Measurements from ENCODE around the gene AGAP1. TPM values are rescaled to one million over a fixed set of nuclear protein-coding genes. Genes with fewer than 3 reads are reported as not detected.

The AGAP1 gene
- total and polyA plus RNA-seq, 2 donors (not counting 3 experiments of a cell fraction or from before 2014, with no cell fraction given): 10.2 to 20.9 TPM

- dilution Hi-C loops (cut with MboI; ENCODE audit: extremely low pct_ligation_motif_present, low sequenced_read_pairs): no loop called here
- no peaks in the 10 kb centered on the region for H3K27me3 ChIP-seq (ENCODE audit: control insufficient read depth in 2 of 2, insufficient read depth in 2 of 2, low read length in 2 of 2)
- BruUV-seq (replicated peaks): no TSS peak
- FAIRE-seq: no peak
- no peaks in the 10 kb centered on the region for H4K20me1 ChIP-seq (replicated peaks; ENCODE audit: control insufficient read depth, extremely low read depth, insufficient read depth, low read length)
- H2AFZ ChIP-seq (ENCODE audit: low read depth, low read length): no peak overlapping the region
- H3K4me2 ChIP-seq (ENCODE audit: insufficient read depth, low read length): no peak overlapping the region
- no peak for TF ChIP-seq MAX (IDR thresholded peaks at IDR 0.05; ENCODE audit: insufficient read depth, insufficient read length)
- TF ChIP-seq POLR2A (IDR thresholded peaks at IDR 0.05; ENCODE audit: low read depth, low read length): no peak
- no peak for TF ChIP-seq CTCF (IDR thresholded peaks at IDR 0.05; ENCODE audit: extremely low read depth in 1 of 2, insufficient read depth in 1 of 2, low read depth in 1 of 2, low read length in 2 of 2)
- TF ChIP-seq GATA2 (IDR thresholded peaks at IDR 0.05; ENCODE audit: insufficient read depth, insufficient read length, low read depth, low read length): no peak
- TF ChIP-seq EZH2 (IDR thresholded peaks at IDR 0.05; ENCODE audit: borderline replicate concordance, low read depth, low read length, severe bottlenecking): no peak
- no peak for TF ChIP-seq MYC (IDR thresholded peaks at IDR 0.05; ENCODE audit: low read depth, low read length)
- TF ChIP-seq FOS (IDR thresholded peaks at IDR 0.05; ENCODE audit: borderline replicate concordance, insufficient read depth, low read length): no peak
- no peak for TF ChIP-seq JUN (IDR thresholded peaks at IDR 0.05; ENCODE audit: borderline replicate concordance, insufficient read depth, insufficient read length, low read depth)
- no peak for TF ChIP-seq POLR2AphosphoS5 (IDR thresholded peaks at IDR 0.05; ENCODE audit: insufficient read depth, low read depth, low read length)
- H3K4me1 ChIP-seq (ENCODE audit: control insufficient read depth, extremely low read depth, insufficient read depth, low read length): peaks cover 3% of the 10 kb centered on the region
- no peak for DNase-seq (ENCODE audit: low read depth, low spot score)
- POLR2A ChIA-PET: no interaction called here
- peaks cover 2% of the 10 kb centered on the region for H3K79me2 ChIP-seq (ENCODE audit: control insufficient read depth, insufficient read depth, low read length)
- H3K27ac ChIP-seq (ENCODE audit: insufficient read depth, low read depth, low read length): no peak overlapping the region
- H3K9ac ChIP-seq (replicated peaks; ENCODE audit: extremely low read depth, insufficient read depth, low read length): no peak overlapping the region
- CTCF ChIA-PET: no interaction called here
- no peaks in the 10 kb centered on the region for H3K36me3 ChIP-seq (ENCODE audit: control insufficient read depth in 2 of 2, extremely low read depth in 1 of 2, insufficient read depth in 2 of 2, low read length in 2 of 2)
- intact Hi-C loops (cut with micrococcal nuclease): no loop called here
- H3K9me1 ChIP-seq (replicated peaks; ENCODE audit: control insufficient read depth, extremely low read depth, insufficient read depth, low read length): no peaks in the 10 kb centered on the region
- no peaks in the 10 kb centered on the region for H3K9me3 ChIP-seq (replicated peaks; ENCODE audit: control insufficient read depth, insufficient read depth, low read length)
- H3K4me3 ChIP-seq (replicated peaks in 1 of 3; ENCODE audit: insufficient read depth in 1 of 3, low read depth in 1 of 3, low read length in 3 of 3): no peak overlapping the region
These were observed 18.8 kb downstream of the AGAP1 start for GRCh38 chr2:235512699-235513053.

All from endothelial cell of umbilical vein (primary cell).